Mucosa of stomach (tissue), 1 donor: ENCODE data around the gene JPT1.

Experiments used
- H3K27me3 ChIP-seq: one replicate; pipeline ENCODE4 v1.7.0; 2013; ENCODE audit warnings: mild to moderate bottlenecking, low read length; ENCODE audit not compliant: control insufficient read depth, insufficient read depth
- H3K36me3 ChIP-seq: one replicate; pipeline ENCODE4 v1.7.0; 2013; ENCODE audit warnings: low read length; ENCODE audit not compliant: control insufficient read depth, insufficient read depth
- H3K4me1 ChIP-seq: one replicate; pipeline ENCODE4 v1.7.0; 2013; ENCODE audit warnings: mild to moderate bottlenecking, low read length; ENCODE audit not compliant: control insufficient read depth, insufficient read depth
- H3K4me3 ChIP-seq: one replicate; pipeline ENCODE4 v1.7.0; 2013; ENCODE audit warnings: low read length
- H3K9ac ChIP-seq: one replicate; pipeline ENCODE4 v1.7.0; 2013; ENCODE audit warnings: mild to moderate bottlenecking, low read length, moderate library complexity
- H3K9me3 ChIP-seq: one replicate; pipeline ENCODE4 v1.7.0; 2013; ENCODE audit warnings: mild to moderate bottlenecking, low read length, moderate library complexity; ENCODE audit not compliant: control insufficient read depth
- donor health status: Pancreatic carcinoma.

Gene JPT1

DNA sequence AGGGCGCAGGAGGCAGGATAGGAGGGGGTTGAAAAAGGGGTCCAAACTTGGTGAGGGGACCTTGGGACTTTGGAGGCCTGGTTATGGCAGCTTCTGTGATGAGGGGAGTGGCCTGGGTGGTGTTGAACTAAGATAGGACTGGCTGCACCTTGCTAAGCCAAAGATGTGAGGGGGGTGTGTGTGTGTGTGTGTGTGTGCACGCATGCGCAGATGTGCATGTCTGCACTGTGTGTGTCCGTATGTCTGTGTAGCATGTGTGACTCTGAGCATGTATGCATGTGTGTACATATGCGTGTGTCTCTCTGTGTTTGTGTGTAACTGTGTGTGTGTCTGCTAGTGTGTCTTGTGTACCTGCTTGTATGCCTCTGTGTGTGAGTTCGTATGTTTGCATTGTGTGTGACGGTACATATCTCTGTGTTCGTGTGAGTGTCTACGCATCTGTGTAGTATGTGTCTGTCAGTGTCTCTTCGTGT, 62.4 kb downstream of the JPT1 start:
- H3K27me3 ChIP-seq, result no peaks in the 10 kb centered on the region
- peak overlapping the region; percentile 61 for H3K9ac ChIP-seq
- no peaks in the 10 kb centered on the region for H3K36me3 ChIP-seq
- H3K9me3 ChIP-seq, result no peaks in the 10 kb centered on the region
- peak overlapping the region; percentile 5 for H3K4me3 ChIP-seq
- peaks cover 95% of the 10 kb centered on the region for H3K4me1 ChIP-seq

DNA sequence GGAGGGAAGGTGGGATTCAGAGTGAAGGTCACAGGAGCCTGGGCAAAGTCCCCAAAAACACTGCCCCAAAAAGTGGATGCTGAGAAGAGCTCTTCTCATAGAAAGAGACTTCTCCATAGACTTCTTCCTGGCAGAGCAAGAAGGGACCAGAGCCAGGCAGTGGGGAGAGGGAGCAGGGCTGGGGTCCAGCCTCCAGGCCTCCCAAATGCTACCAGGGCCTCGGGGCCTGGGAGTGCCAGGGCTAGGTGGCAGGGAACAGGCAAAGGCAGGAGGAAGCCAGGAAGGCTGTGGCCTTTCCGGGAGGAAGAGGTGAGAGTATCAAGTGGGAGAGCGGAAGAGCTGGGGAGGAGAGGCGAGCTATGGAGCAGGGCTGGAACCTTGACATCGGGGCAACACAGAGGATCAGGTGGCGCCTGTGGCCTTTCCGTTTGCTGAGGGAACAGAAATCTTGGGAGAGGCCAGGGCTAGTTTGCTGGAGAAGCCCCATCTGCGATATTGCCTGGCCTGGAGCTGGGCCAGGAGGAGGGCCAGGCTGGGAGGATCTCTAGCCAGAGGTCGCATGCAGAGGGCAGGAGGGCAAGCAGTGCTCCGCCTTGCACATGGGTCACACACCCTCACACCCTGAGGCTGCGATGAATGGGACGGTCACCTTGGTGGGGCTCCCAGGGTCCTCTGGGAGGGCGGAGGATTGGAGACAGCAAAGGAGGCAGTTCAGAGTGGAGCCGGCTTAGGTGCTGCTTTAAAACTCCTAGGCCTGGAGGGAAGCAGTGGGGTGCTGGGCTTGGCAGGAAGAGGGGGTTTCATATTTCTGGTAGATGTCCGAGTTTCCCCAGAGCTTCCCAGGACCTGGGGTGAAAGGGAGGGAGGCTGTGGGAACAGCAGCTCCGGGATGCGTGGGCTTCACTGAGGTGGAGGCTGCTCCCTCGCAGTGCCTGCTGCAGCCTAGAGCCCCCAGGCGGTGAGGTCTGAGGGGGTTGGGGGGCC, 63.1 kb downstream of the JPT1 start:
- H3K9me3 ChIP-seq, result no peaks in the 10 kb centered on the region
- H3K4me3 ChIP-seq, result peak overlapping the region; percentile 5
- peak overlapping the region; percentile 61 for H3K9ac ChIP-seq
- H3K4me1 ChIP-seq, result peaks cover 96% of the 10 kb centered on the region
- H3K27me3 ChIP-seq, result no peaks in the 10 kb centered on the region
- H3K36me3 ChIP-seq, result no peaks in the 10 kb centered on the region

- H3K4me1 ChIP-seq, result peaks cover 86% of the 10 kb centered on the region
- peak overlapping the region; percentile 93 for H3K9ac ChIP-seq
- peak overlapping the region; percentile 47 for H3K4me3 ChIP-seq
Observed at GRCh38 chr17:75088465-75089417, 65.6 kb downstream of the JPT1 start.

GRCh38 chr17:75087558-75088453, 66.5 kb downstream of the JPT1 start, which contains the start of gene SLC16A5:
SLC16A5 (plus strand) TSS chr17:75087954; CDS start chr17:75093637, 5,683 bp downstream.
- H3K27me3 ChIP-seq, result no peaks in the 10 kb centered on the region
- H3K9me3 ChIP-seq, result no peaks in the 10 kb centered on the region
- no peaks in the 10 kb centered on the region for H3K36me3 ChIP-seq
- peak within 1 kb of the TSS; percentile 47 for H3K4me3 ChIP-seq
- H3K4me1 ChIP-seq, result peaks cover 77% of the 10 kb centered on the region
- H3K9ac ChIP-seq, result peak within 1 kb of the TSS; percentile 93

More at GRCh38 chr17:75088465-75089417, 65.6 kb downstream of the JPT1 start:
- H3K9me3 ChIP-seq, result no peaks in the 10 kb centered on the region
- no peaks in the 10 kb centered on the region for H3K36me3 ChIP-seq
- H3K27me3 ChIP-seq, result no peaks in the 10 kb centered on the region

DNA sequence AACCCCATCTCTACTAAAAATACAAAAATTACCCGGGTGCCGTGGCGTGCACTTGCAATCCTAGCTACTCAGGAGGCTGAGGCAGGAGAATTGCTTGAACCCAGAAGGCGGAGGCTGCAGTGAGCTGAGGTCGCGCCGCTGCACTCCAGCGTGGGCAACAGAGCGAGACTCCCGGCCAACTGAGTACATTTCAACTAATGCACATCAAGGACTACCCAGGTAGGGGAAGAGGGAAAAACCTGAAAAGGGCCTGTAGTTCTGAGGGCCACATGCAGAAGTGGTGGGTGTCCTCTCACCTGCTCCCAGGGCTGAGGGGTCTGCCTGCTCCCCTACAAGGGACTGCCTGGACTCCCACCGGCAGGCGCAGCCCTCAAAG, 67.1 kb downstream of the JPT1 start:
- Histone ChIP-seq H3K9me3 (no peaks in the 10 kb centered on the region), H3K4me3 (peak overlapping the region; percentile 47), H3K4me1 (peaks cover 71% of the 10 kb centered on the region), H3K9ac (peak overlapping the region; percentile 93), H3K27me3 (no peaks in the 10 kb centered on the region), H3K36me3 (no peaks in the 10 kb centered on the region)

GRCh38 chr17:75086496-75087181, 67.7 kb downstream of the JPT1 start:
- Histone ChIP-seq H3K9me3 (no peaks in the 10 kb centered on the region), H3K27me3 (no peaks in the 10 kb centered on the region), H3K4me3 (no peak overlapping the region), H3K4me1 (peaks cover 66% of the 10 kb centered on the region), H3K36me3 (no peaks in the 10 kb centered on the region), H3K9ac (no peak overlapping the region)
